MM.1S (cell line): ENCODE measurements around the gene DTHD1.

Source experiments
- DNase-seq: peaks from one replicate; pipeline ENCODE4 v3.0.0-alpha.2; 2015
- H2AFZ ChIP-seq: fragments of 300-600 bp; sonication (generic); 2 replicates; pipeline ENCODE4 v1.6.0; 2016; ENCODE audit warnings: antibody characterized with exemption, low read length
- H3F3A ChIP-seq: fragments of 300-600 bp; sonication (generic); 2 replicates; pipeline ENCODE4 v1.6.1; 2016; ENCODE audit warnings: mild to moderate bottlenecking, antibody characterized with exemption, low read length, moderate library complexity, mixed read lengths; ENCODE audit not compliant: insufficient read depth
- H3K27ac ChIP-seq: fragments of 300-600 bp; sonication (generic); 2 replicates; pipeline ENCODE4 v1.5.1; 2016; ENCODE audit warnings: mild to moderate bottlenecking, low read length
- H3K27me3 ChIP-seq: fragments of 300-600 bp; sonication (generic); replicated peaks from 2 replicates; pipeline ENCODE4 v1.6.0; 2016; ENCODE audit warnings: low read length; ENCODE audit not compliant: insufficient read depth
- H3K36me3 ChIP-seq: fragments of 300-600 bp; sonication (generic); replicated peaks from 2 replicates; pipeline ENCODE4 v1.6.1; 2016; ENCODE audit warnings: mild to moderate bottlenecking, low read length, mixed read lengths; ENCODE audit not compliant: insufficient read depth
- H3K4me1 ChIP-seq: fragments of 300-600 bp; sonication (generic); 2 replicates; pipeline ENCODE4 v1.6.1; 2016; ENCODE audit warnings: low read length, mixed read lengths
- H3K4me2 ChIP-seq: fragments of 300-600 bp; sonication (generic); 2 replicates; pipeline ENCODE4 v1.6.0; 2016; ENCODE audit warnings: low read depth, low read length
- H3K4me3 ChIP-seq: fragments of 300-600 bp; sonication (generic); 2 replicates; pipeline ENCODE4 v1.5.1; 2016; ENCODE audit warnings: low read length, mixed read lengths
- H3K79me2 ChIP-seq: fragments of 300-600 bp; sonication (generic); 2 replicates; pipeline ENCODE4 v1.6.1; 2016; ENCODE audit warnings: mixed run types, low read length, mixed read lengths
- H3K9ac ChIP-seq: fragments of 300-600 bp; sonication (generic); 2 replicates; pipeline ENCODE4 v1.6.1; 2016; ENCODE audit warnings: low read length, mixed read lengths
- H3K9me2 ChIP-seq: fragments of 300-600 bp; sonication (generic); replicated peaks from 2 replicates; pipeline ENCODE4 v1.6.1; 2016; ENCODE audit warnings: mild to moderate bottlenecking, low read length, mixed read lengths; ENCODE audit not compliant: insufficient read depth
- H3K9me3 ChIP-seq: fragments of 300-600 bp; sonication (generic); replicated peaks from 2 replicates; pipeline ENCODE4 v1.6.1; 2016; ENCODE audit warnings: mild to moderate bottlenecking, low read length, mixed read lengths; ENCODE audit not compliant: insufficient read depth
- H4K20me1 ChIP-seq: fragments of 300-600 bp; sonication (generic); 2 replicates; pipeline ENCODE4 v1.6.1; 2016; ENCODE audit warnings: mild to moderate bottlenecking, low read length, moderate library complexity, mixed read lengths; ENCODE audit not compliant: insufficient read depth
- EZH2 ChIP-seq: fragments of 300-600 bp; sonication (generic); optimal IDR thresholded peaks from 2 replicates; pipeline ENCODE3; 2017; ENCODE audit warnings: low read depth, mild to moderate bottlenecking, antibody characterized with exemption, low read length, mixed read lengths
- EZH2phosphoT487 ChIP-seq: fragments of 300-600 bp; sonication (generic); IDR thresholded peaks from 2 replicates; pipeline ENCODE4 v1.6.1; 2018; ENCODE audit warnings: antibody characterized with exemption, low read length
- TF ChIP-seq, protein P1 (sequence below): fragments of 300-600 bp; sonication (generic); IDR thresholded peaks from 2 replicates; pipeline ENCODE4 v1.5.1; 2016; ENCODE audit warnings: antibody characterized with exemption, low read length, mixed read lengths

The DTHD1 gene

DNA sequence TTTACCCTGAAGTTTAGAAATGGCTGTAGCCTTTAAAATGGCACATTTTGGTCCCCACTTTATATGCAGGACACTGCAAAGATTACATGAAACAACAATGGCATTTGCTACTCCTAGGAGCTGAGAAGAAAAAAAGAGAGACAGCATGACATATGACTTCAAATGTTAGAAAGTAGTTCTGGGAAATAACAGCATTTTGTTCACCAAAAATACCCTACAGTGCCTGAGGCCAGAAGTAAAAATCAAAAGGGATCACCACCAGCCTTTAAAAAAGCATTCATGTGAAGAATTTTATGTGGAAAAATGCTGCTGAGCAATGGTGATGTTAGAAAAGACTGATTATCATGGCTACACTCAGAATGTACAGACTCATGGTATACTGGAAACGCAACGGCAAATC is 110.0 kb downstream of the DTHD1 start:
- no peak overlapping the region for H3K4me2 ChIP-seq
- H3K4me3 ChIP-seq, result no peak overlapping the region
- H3K9ac ChIP-seq, result no peak overlapping the region
- no peak overlapping the region for H2AFZ ChIP-seq
- no peak for DNase-seq
- no peaks in the 10 kb centered on the region for H3K9me2 ChIP-seq
- H3F3A ChIP-seq, result peaks cover 3% of the 10 kb centered on the region; the same call in 1 of the 2 replicates
- H4K20me1 ChIP-seq, result no peaks in the 10 kb centered on the region
- no peaks in the 10 kb centered on the region for H3K36me3 ChIP-seq
- peaks cover 4% of the 10 kb centered on the region for H3K4me1 ChIP-seq
- TF ChIP-seq, protein P1, sequence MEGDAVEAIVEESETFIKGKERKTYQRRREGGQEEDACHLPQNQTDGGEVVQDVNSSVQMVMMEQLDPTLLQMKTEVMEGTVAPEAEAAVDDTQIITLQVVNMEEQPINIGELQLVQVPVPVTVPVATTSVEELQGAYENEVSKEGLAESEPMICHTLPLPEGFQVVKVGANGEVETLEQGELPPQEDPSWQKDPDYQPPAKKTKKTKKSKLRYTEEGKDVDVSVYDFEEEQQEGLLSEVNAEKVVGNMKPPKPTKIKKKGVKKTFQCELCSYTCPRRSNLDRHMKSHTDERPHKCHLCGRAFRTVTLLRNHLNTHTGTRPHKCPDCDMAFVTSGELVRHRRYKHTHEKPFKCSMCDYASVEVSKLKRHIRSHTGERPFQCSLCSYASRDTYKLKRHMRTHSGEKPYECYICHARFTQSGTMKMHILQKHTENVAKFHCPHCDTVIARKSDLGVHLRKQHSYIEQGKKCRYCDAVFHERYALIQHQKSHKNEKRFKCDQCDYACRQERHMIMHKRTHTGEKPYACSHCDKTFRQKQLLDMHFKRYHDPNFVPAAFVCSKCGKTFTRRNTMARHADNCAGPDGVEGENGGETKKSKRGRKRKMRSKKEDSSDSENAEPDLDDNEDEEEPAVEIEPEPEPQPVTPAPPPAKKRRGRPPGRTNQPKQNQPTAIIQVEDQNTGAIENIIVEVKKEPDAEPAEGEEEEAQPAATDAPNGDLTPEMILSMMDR, result no peak
- no peak for TF ChIP-seq EZH2
- no peak for TF ChIP-seq EZH2phosphoT487
- no peaks in the 10 kb centered on the region for H3K9me3 ChIP-seq
- H3K27ac ChIP-seq, result no peak overlapping the region
- no peaks in the 10 kb centered on the region for H3K79me2 ChIP-seq
- no peaks in the 10 kb centered on the region for H3K27me3 ChIP-seq

DNA sequence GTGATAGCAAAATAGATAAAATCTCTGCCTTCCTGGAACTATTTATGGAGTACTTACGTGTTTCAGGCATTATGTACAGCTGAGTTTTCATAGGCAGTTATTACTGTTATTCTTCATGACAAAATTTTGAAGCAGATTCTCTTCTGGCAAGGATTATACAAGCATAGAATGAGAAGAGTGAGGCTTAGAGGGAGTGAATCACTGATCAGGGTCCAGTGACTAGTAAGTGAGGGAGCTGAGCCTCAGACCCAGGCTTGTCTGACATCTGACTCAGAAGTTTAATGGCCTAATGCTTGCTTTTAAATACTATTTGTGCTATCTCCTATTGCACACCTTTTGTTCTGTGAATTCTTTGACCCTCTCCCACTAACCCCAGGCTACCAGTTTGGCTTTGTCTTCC is 110.6 kb downstream of the DTHD1 start:
- no peaks in the 10 kb centered on the region for H3K9me2 ChIP-seq
- no peak overlapping the region for H2AFZ ChIP-seq
- H3K4me2 ChIP-seq, result no peak overlapping the region
- H3K79me2 ChIP-seq, result no peaks in the 10 kb centered on the region
- H3K4me1 ChIP-seq, result no peaks in the 10 kb centered on the region
- H4K20me1 ChIP-seq, result no peaks in the 10 kb centered on the region
- H3K9ac ChIP-seq, result no peak overlapping the region
- H3K27ac ChIP-seq, result no peak overlapping the region
- H3K4me3 ChIP-seq, result no peak overlapping the region
- no peak for TF ChIP-seq EZH2
- no peak for TF ChIP-seq EZH2phosphoT487
- TF ChIP-seq, protein P1, result no peak
- H3K9me3 ChIP-seq, result no peaks in the 10 kb centered on the region
- no peaks in the 10 kb centered on the region for H3K36me3 ChIP-seq
- no peaks in the 10 kb centered on the region for H3F3A ChIP-seq
- H3K27me3 ChIP-seq, result no peaks in the 10 kb centered on the region
- no peak for DNase-seq

DNA sequence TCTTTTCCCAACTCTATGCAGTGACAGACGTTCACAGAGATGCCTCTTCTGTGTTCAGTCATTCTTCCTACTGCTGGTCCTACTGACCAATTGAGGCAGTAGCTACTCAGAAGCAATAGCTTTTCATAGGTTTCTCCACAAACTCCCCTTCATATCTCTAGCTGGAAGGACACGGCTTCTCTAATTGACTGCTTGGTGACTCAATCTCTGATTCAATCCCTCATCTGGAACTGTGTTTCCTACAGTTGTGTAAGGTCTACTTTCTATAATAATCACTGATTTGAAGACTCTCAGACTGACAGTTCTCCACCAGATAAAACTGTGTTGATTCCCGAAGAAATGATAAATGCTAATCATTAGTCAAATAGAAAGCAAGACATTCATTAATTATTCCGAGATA is 111.5 kb downstream of the DTHD1 start:
- Histone ChIP-seq H3K9me2 (no peaks in the 10 kb centered on the region), H3K9me3 (no peaks in the 10 kb centered on the region), H3K9ac (no peak overlapping the region), H3K36me3 (no peaks in the 10 kb centered on the region), H3F3A (no peaks in the 10 kb centered on the region), H3K27ac (no peak overlapping the region), H2AFZ (no peak overlapping the region), H3K4me1 (no peaks in the 10 kb centered on the region), H3K4me2 (no peak overlapping the region), H3K79me2 (no peaks in the 10 kb centered on the region), H4K20me1 (no peaks in the 10 kb centered on the region), H3K27me3 (no peaks in the 10 kb centered on the region), H3K4me3 (no peak overlapping the region)
- no peak for DNase-seq
- no peak for TF ChIP-seq EZH2phosphoT487
- no peak for TF ChIP-seq EZH2
- TF ChIP-seq, protein P1, result no peak
